B cell (primary cell): Measurements from ENCODE around the gene AMH. TPM values are rescaled to one million over a fixed set of nuclear protein-coding genes. Genes with fewer than 3 reads are reported as not detected.

Source experiments
- ATAC-seq: fragments of 200-7000 bp; cut with Tn5 transposase; one replicate; pipeline ENCODE4 v1.10.0; 2021; ENCODE audit warnings: low read depth, mild to moderate bottlenecking, moderate number of reproducible peaks, moderate library complexity
- CTCF ChIA-PET: fragments of 350-600 bp; sonication (Branson Sonifier 250); formaldehyde crosslinking; loops from one replicate; lab custom pipeline; 2021; ENCODE audit warnings: antibody characterized with exemption, inconsistent platforms; lab: Charles Lee
- POLR2A ChIA-PET: fragments of 350-600 bp; sonication (Branson Sonifier 250); formaldehyde crosslinking; loops from one replicate; lab custom pipeline; 2021; ENCODE audit warnings: antibody characterized with exemption; lab: Charles Lee
- DNase-seq: peaks from one replicate; pipeline ENCODE4 v3.0.0; 2013
- H2AFZ ChIP-seq: 2 replicates; pipeline ENCODE4 v1.6.1; 2012; ENCODE audit warnings: mild to moderate bottlenecking, low read depth, low read length; ENCODE audit not compliant: insufficient read depth, poor library complexity, severe bottlenecking
- H3K27ac ChIP-seq, 2 donors: 1 replicate in 1 of 2; 2 replicates in 1 of 2; pipeline ENCODE4 v1.5.1; 2012 to 2013; ENCODE audit warnings: low read length in 2 of 2, mild to moderate bottlenecking in 2 of 2, moderate library complexity in 1 of 2
- H3K27me3 ChIP-seq, 4 experiments: fragments of 200-600 bp in 1 of 4; sonication (generic) in 1 of 4; replicated peaks in 1 of 4; 1 replicate in 2 of 4; 2 replicates in 2 of 4; pipeline versions ENCODE4 v1.6.1 to v1.7.0; 2013 to 2016; ENCODE audit warnings: low read length in 3 of 4, mild to moderate bottlenecking in 2 of 4, mixed read lengths in 1 of 4, moderate library complexity in 1 of 4; ENCODE audit not compliant: insufficient read depth in 4 of 4, control insufficient read depth in 3 of 4; ENCODE audit errors: control extremely low read depth in 1 of 4
- H3K36me3 ChIP-seq, 2 experiments: replicated peaks in 1 of 2; 1 replicate in 1 of 2; 2 replicates in 1 of 2; pipeline versions ENCODE4 v1.6.1 to v1.7.1; 2013; ENCODE audit warnings: low read length in 1 of 2; ENCODE audit not compliant: insufficient read depth in 2 of 2, control insufficient read depth in 1 of 2; ENCODE audit errors: control extremely low read depth in 1 of 2, extremely low read depth in 1 of 2
- H3K4me1 ChIP-seq, 2 donors: fragments of 200-600 bp in 1 of 2; sonication (generic) in 1 of 2; 1 replicate in 1 of 2; 2 replicates in 1 of 2; pipeline versions ENCODE4 v1.5.1 to v1.6.1; 2013 to 2017; ENCODE audit warnings: low read length in 2 of 2; ENCODE audit not compliant: control insufficient read depth in 2 of 2, insufficient read depth in 2 of 2
- H3K4me2 ChIP-seq: replicated peaks from 2 replicates; pipeline ENCODE3; 2012; ENCODE audit warnings: mild to moderate bottlenecking, low read depth, low read length; ENCODE audit not compliant: poor library complexity, severe bottlenecking
- H3K4me3 ChIP-seq, 5 experiments: fragments of 200-600 bp in 1 of 5; sonication (generic) in 1 of 5; 1 replicate in 3 of 5; 2 replicates in 2 of 5; pipeline versions ENCODE4 v1.5.1 to v1.7.0; 2011 to 2016; ENCODE audit warnings: low read length in 4 of 5, mild to moderate bottlenecking in 4 of 5, low read depth in 2 of 5, control low read depth in 1 of 5, moderate library complexity in 1 of 5; ENCODE audit not compliant: insufficient read depth in 1 of 5; ENCODE audit errors: control extremely low read depth in 1 of 5, extremely low read depth in 1 of 5
- H3K79me2 ChIP-seq: fragments of 200-600 bp; sonication (generic); one replicate; pipeline ENCODE4 v1.6.0; 2016; ENCODE audit warnings: low read length; ENCODE audit not compliant: control insufficient read depth, insufficient read depth
- H3K9ac ChIP-seq: fragments of 200-600 bp; sonication (generic); 2 replicates; pipeline ENCODE4 v1.6.1; 2017; ENCODE audit warnings: mild to moderate bottlenecking, low read length, moderate library complexity
- H3K9me3 ChIP-seq, 3 donors: one replicate each; pipeline versions ENCODE4 v1.6.1 to v1.7.1; 2013; ENCODE audit warnings: low read length in 2 of 3; ENCODE audit not compliant: control insufficient read depth in 2 of 3, insufficient read depth in 1 of 3; ENCODE audit errors: control extremely low read depth in 1 of 3
- H4K20me1 ChIP-seq: 2 replicates; pipeline ENCODE4 v1.6.0; 2012; ENCODE audit warnings: mild to moderate bottlenecking, low read length; ENCODE audit not compliant: insufficient read depth, control insufficient read depth, poor library complexity, severe bottlenecking
- H3K27ac Mint-ChIP-seq: one replicate; pipeline ENCODE4 v1.8.0; 2021; ENCODE audit warnings: mixed read lengths
- H3K27me3 Mint-ChIP-seq: one replicate; pipeline ENCODE4 v1.8.0; 2021; ENCODE audit warnings: mixed read lengths
- H3K4me1 Mint-ChIP-seq: one replicate; pipeline ENCODE4 v1.8.0; 2021; ENCODE audit warnings: mixed read lengths
- H3K4me3 Mint-ChIP-seq: one replicate; pipeline ENCODE4 v1.8.0; 2021; ENCODE audit warnings: mixed read lengths
- H3K9me3 Mint-ChIP-seq: one replicate; pipeline ENCODE4 v1.8.0; 2022; ENCODE audit warnings: mixed read lengths; ENCODE audit not compliant: insufficient read depth
- CTCF ChIP-seq: fragments of 200-600 bp; IDR thresholded peaks from one replicate; pipeline ENCODE4 v1.8.0; 2022; ENCODE audit warnings: antibody characterized with exemption, mild to moderate bottlenecking
- EZH2 ChIP-seq: IDR thresholded peaks from 2 replicates; pipeline ENCODE4 v1.6.1; 2012; ENCODE audit warnings: borderline replicate concordance, low read depth, mild to moderate bottlenecking, moderate library complexity, low read length; ENCODE audit not compliant: insufficient read depth, poor library complexity, severe bottlenecking
- WGBS: methylation state at CpG from one replicate; pipeline ENCODE4 v1.1.5; 2013; ENCODE audit warnings: missing lambda C conversion rate; ENCODE audit not compliant: insufficient coverage; 5-methylcytosine and 5-hydroxymethylcytosine counted together
- intact Hi-C: fragments of 100-400 bp; cut with micrococcal nuclease; formaldehyde crosslinking; loops from one replicate; pipeline ENCODE4 v1.10.0; 2022
- polyA plus RNA-seq: library from polyadenylated mRNA; depleted of rRNA; stranded (reverse); fragments of >200 nt; gene quantifications from 2 replicates; pipeline ENCODE4 v1.2.3, GENCODE V29; 2012
- total RNA-seq, 2 donors: library from RNA; stranded (reverse); fragments of 120-200 nt in 1 of 2; gene quantifications; 1 replicate in 1 of 2; 2 replicates in 1 of 2; pipeline versions ENCODE4 v1.2.3 to v1.2.4, GENCODE V29; 2013 to 2022

AMH gene
- total and polyA plus RNA-seq, 2 donors (not counting 1 experiment from before 2014, with no cell fraction given): 1.5 to 4.5 TPM

GRCh38 chr19:2237869-2238153 is 11.3 kb upstream of the AMH start:
- H3K9me3 Mint-ChIP-seq: no peaks in the 10 kb centered on the region
- WGBS: 86% methylated on average over 1 of the region's 6 CpGs
- Histone ChIP-seq H3K27ac (no peak overlapping the region), H2AFZ (no peak overlapping the region), H3K79me2 (peaks cover 94% of the 10 kb centered on the region), H3K9ac (peak overlapping the region; percentile 89), H3K4me2 (peak overlapping the region; percentile 86), H3K9me3 (peaks cover 0 to 6% (median 0%) of the 10 kb centered on the region in 3 donors), H3K4me1 (peaks cover 46 to 72% of the 10 kb centered on the region in 2 donors), H3K4me3 (peak overlapping the region in 4 of 5 experiments; percentile 57 to 94 (median 77)), H3K27me3 (no peaks in the 10 kb centered on the region), H3K36me3 (peaks cover 0 to 38% of the 10 kb centered on the region in 2 experiments), H4K20me1 (peaks cover 90% of the 10 kb centered on the region)
- DNase-seq: no peak
- CTCF ChIA-PET: interaction anchor here (0.5 to 5.2 kb wide), 12 partner anchors 10 to 82 kb away, joined by 4 to 31 read pairs (median 6); no protein-coding TSS in a partner anchor
- intact Hi-C loops: loop anchor here (2.0 kb wide), 5 partner anchors 15 to 237 kb away; partner anchors contain the start of gene LMNB2
- peak overlapping the region; percentile 93 for H3K4me3 Mint-ChIP-seq
- no peak for ATAC-seq
- peak overlapping the region; percentile 98 for H3K27ac Mint-ChIP-seq
- no peak for TF ChIP-seq EZH2
- no peak for TF ChIP-seq CTCF
- no peaks in the 10 kb centered on the region for H3K27me3 Mint-ChIP-seq
- H3K4me1 Mint-ChIP-seq: peaks cover 73% of the 10 kb centered on the region
- POLR2A ChIA-PET: interaction anchor here (0.7 kb wide), 1 partner anchor 34 kb away, joined by 3 read pairs; no protein-coding TSS in a partner anchor

- Histone ChIP-seq H3K4me3 (no peak overlapping the region), H3K9ac (no peak overlapping the region), H2AFZ (no peak overlapping the region), H3K36me3 (peaks cover 0 to 40% of the 10 kb centered on the region in 2 experiments), H4K20me1 (peaks cover 90% of the 10 kb centered on the region), H3K4me1 (peaks cover 45 to 66% of the 10 kb centered on the region in 2 donors), H3K79me2 (peaks cover 94% of the 10 kb centered on the region), H3K27ac (peak overlapping the region in 1 of 2 donors; percentile 45), H3K4me2 (peak overlapping the region; percentile 86), H3K27me3 (no peaks in the 10 kb centered on the region), H3K9me3 (peaks cover 0 to 6% (median 0%) of the 10 kb centered on the region in 3 donors)
- Mint-ChIP-seq H3K4me1 (peaks cover 64% of the 10 kb centered on the region), H3K9me3 (no peaks in the 10 kb centered on the region), H3K27me3 (no peaks in the 10 kb centered on the region), H3K4me3 (peak overlapping the region; percentile 81), H3K27ac (peak overlapping the region; percentile 84)
- TF ChIP-seq EZH2 (no peak), CTCF (no peak)
- WGBS: 30% methylated on average over 7 of the region's 10 CpGs
- ATAC-seq (no peak), DNase-seq (no peak)
- intact Hi-C loops: no loop called here
- ChIA-PET POLR2A (interaction anchor here (0.6 to 3.0 kb wide), 12 partner anchors 13 to 154 kb away, joined by 3 to 17 read pairs (median 4); no protein-coding TSS in a partner anchor), CTCF (interaction anchor here (0.7 to 5.2 kb wide), 17 partner anchors 11 to 153 kb away, joined by 3 to 31 read pairs (median 5); no protein-coding TSS in a partner anchor)
Observed at GRCh38 chr19:2239173-2239572, 9.9 kb upstream of the AMH start.
